Measurements from ENCODE around the gene ZSWIM5.

DNA sequence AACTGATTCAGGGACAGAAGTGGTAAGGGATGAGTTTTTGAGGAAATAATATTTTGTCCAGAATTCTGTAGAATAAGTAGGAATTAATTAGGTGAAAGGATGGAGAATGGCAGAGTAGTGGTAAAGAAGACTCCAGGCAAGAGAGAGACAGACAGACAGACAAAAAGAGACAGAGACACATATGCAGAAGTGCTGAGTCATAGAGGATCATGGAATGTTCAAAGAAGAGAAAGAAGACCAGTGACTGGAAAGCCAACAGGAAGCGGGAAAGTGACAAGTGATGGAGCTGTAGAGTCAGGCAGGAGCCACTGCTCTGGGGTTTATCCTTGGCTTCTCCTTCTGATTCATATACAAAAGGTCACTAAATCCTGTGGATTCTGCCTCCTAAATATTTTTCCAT is 108.5 kb downstream of the ZSWIM5 start:
- TF ChIP-seq, protein P1, sequence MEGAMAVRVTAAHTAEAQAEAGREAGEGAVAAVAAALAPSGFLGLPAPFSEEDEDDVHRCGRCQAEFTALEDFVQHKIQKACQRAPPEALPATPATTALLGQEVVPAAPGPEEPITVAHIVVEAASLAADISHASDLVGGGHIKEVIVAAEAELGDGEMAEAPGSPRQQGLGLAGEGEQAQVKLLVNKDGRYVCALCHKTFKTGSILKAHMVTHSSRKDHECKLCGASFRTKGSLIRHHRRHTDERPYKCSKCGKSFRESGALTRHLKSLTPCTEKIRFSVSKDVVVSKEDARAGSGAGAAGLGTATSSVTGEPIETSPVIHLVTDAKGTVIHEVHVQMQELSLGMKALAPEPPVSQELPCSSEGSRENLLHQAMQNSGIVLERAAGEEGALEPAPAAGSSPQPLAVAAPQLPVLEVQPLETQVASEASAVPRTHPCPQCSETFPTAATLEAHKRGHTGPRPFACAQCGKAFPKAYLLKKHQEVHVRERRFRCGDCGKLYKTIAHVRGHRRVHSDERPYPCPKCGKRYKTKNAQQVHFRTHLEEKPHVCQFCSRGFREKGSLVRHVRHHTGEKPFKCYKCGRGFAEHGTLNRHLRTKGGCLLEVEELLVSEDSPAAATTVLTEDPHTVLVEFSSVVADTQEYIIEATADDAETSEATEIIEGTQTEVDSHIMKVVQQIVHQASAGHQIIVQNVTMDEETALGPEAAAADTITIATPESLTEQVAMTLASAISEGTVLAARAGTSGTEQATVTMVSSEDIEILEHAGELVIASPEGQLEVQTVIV (CRISPR knock-in tag; IDR thresholded peaks at IDR 0.05; ENCODE audit: borderline replicate concordance) = no peak
- TF ChIP-seq FUS (optimal IDR thresholded peaks at IDR 0.05; ENCODE audit: low read depth, low read length) (no peak), ZNF133 (CRISPR knock-in tag; IDR thresholded peaks at IDR 0.05) (no peak), CBX5 (IDR thresholded peaks at IDR 0.05; ENCODE audit: borderline replicate concordance, low read depth) (no peak), ETV6 (IDR thresholded peaks at IDR 0.05; ENCODE audit: borderline replicate concordance in 1 of 2, low read depth in 2 of 2, low read length in 1 of 2) (no peak), ETV6 (CRISPR knock-in tag; IDR thresholded peaks at IDR 0.05; ENCODE audit: borderline replicate concordance) (no peak), KLF1 (tag; IDR thresholded peaks at IDR 0.05) (no peak), SMARCA5 (IDR thresholded peaks at IDR 0.05) (no peak), POLR2A (conservative IDR thresholded peaks at IDR 0.05) (no peak), RBBP5 (IDR thresholded peaks at IDR 0.05; ENCODE audit: borderline replicate concordance, insufficient read depth, low read length, poor library complexity, severe bottlenecking) (no peak)
- TF ChIP-seq, protein P2, sequence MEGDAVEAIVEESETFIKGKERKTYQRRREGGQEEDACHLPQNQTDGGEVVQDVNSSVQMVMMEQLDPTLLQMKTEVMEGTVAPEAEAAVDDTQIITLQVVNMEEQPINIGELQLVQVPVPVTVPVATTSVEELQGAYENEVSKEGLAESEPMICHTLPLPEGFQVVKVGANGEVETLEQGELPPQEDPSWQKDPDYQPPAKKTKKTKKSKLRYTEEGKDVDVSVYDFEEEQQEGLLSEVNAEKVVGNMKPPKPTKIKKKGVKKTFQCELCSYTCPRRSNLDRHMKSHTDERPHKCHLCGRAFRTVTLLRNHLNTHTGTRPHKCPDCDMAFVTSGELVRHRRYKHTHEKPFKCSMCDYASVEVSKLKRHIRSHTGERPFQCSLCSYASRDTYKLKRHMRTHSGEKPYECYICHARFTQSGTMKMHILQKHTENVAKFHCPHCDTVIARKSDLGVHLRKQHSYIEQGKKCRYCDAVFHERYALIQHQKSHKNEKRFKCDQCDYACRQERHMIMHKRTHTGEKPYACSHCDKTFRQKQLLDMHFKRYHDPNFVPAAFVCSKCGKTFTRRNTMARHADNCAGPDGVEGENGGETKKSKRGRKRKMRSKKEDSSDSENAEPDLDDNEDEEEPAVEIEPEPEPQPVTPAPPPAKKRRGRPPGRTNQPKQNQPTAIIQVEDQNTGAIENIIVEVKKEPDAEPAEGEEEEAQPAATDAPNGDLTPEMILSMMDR (IDR thresholded peaks at IDR 0.05 in 2 of 3, conservative IDR thresholded peaks at IDR 0.05 in 1 of 3; ENCODE audit: insufficient read depth in 2 of 3, low read depth in 1 of 3, low read length in 3 of 3) = no peak
- TF ChIP-seq, protein P3, sequence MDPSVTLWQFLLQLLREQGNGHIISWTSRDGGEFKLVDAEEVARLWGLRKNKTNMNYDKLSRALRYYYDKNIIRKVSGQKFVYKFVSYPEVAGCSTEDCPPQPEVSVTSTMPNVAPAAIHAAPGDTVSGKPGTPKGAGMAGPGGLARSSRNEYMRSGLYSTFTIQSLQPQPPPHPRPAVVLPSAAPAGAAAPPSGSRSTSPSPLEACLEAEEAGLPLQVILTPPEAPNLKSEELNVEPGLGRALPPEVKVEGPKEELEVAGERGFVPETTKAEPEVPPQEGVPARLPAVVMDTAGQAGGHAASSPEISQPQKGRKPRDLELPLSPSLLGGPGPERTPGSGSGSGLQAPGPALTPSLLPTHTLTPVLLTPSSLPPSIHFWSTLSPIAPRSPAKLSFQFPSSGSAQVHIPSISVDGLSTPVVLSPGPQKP (CRISPR knock-in tag; IDR thresholded peaks at IDR 0.05) = no peak
